T-helper 1 cell treated with Interleukin-12 subunit alpha and Interleukin-12 subunit beta and Interleukin-4 antibody, amounts not matched to agents 30 μg/mL and 1 μg/mL, for 36 hours (primary cell): Measurements from ENCODE around the gene JMJD1C.

Experiments
- H3K27ac Mint-ChIP-seq: one replicate; pipeline ENCODE4 v1.8.0; 2021; ENCODE audit warnings: mild to moderate bottlenecking, mixed read lengths
- H3K27me3 Mint-ChIP-seq: one replicate; pipeline ENCODE4 v1.8.0; 2021; ENCODE audit warnings: low read depth, mixed read lengths
- H3K36me3 Mint-ChIP-seq: one replicate; pipeline ENCODE4 v1.8.0; 2021; ENCODE audit warnings: low read depth, mixed read lengths
- H3K4me1 Mint-ChIP-seq: one replicate; pipeline ENCODE4 v1.8.0; 2021; ENCODE audit warnings: low read depth, mixed read lengths
- H3K4me3 Mint-ChIP-seq: one replicate; pipeline ENCODE4 v1.8.0; 2021; ENCODE audit warnings: mild to moderate bottlenecking, moderate library complexity, mixed read lengths
- H3K9me3 Mint-ChIP-seq: one replicate; pipeline ENCODE4 v1.8.0; 2021; ENCODE audit warnings: mixed read lengths

JMJD1C gene

DNA sequence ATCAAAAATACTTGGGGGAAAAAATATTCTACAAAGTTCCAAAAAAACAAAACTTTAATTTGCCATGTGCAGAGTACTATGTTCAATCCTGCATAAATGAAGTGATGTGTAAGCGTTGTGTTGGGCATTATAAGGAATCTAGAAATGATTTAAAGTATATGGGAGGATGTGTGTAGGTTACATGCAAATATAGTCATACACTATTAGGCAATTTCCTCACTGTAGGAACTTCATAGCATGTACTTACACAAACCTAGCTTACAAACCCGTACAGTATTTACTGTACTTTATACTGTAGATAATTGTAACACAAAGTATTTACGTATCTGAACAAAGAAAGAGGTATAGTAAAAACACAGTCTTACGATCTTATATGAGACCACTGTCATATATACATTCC lies 260.4 kb downstream of the JMJD1C start:
- peaks cover 20% of the 10 kb centered on the region for H3K36me3 Mint-ChIP-seq
- H3K4me1 Mint-ChIP-seq: peaks cover 44% of the 10 kb centered on the region
- no peaks in the 10 kb centered on the region for H3K27me3 Mint-ChIP-seq
- H3K4me3 Mint-ChIP-seq: no peak overlapping the region
- no peak overlapping the region for H3K27ac Mint-ChIP-seq
- H3K9me3 Mint-ChIP-seq: no peaks in the 10 kb centered on the region

DNA sequence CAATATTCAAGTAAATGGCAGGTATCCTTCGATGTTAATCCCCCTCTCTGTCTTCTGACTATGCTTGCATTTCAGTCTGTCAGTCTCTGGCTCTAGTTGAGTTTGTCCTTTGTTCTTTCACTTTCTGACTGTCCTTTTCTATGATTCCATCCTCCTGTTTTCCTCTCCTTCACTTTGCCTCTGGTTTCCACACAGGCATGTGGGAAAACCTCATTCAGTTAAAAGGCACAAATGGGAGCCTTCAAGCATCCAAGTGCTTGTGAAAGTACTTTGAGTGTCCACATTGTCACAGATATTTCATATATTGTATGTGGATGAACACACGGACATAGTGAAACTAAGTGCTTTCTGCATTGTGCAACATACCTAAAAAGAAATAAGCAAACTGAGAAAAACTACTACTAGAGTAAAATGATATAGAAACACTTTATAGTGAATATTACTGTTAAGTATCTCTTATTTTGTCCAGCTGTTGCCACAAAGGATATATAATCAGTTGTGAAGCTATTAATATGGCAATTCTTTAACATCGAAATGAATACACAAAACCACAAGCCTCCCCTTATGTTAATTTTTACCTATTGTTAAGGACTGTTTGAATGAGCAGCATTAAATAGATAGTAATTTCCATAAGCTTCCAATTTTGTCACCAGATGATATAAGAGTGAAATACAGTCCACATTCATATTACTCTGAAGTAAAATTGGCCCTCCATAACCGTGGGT lies 260.9 kb downstream of the JMJD1C start:
- Mint-ChIP-seq H3K36me3 (peaks cover 20% of the 10 kb centered on the region), H3K27ac (peak overlapping the region; percentile 85), H3K4me3 (peak overlapping the region; percentile 71), H3K27me3 (no peaks in the 10 kb centered on the region), H3K4me1 (peaks cover 40% of the 10 kb centered on the region), H3K9me3 (no peaks in the 10 kb centered on the region)

DNA sequence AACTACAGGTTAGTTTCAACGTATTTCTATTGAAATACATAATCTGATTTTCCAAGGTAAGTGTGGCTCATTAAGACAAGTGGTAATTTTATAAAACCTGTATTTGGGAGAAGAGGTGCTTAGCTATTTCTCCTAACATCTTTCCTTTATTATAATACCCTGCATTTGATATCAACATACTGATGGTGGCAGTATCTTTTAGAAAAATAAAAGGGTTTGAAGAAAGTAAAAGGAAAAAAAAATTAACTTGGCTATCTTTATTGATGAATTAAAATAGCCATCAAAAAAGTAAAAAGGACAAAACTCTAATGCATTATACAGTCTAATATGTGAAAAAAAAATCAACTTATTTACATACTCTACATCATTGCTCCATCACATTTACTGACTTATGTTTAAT lies 264.7 kb downstream of the JMJD1C start:
- Mint-ChIP-seq H3K27me3 (no peaks in the 10 kb centered on the region), H3K4me1 (peaks cover 21% of the 10 kb centered on the region), H3K4me3 (no peak overlapping the region), H3K9me3 (no peaks in the 10 kb centered on the region), H3K36me3 (peaks cover 25% of the 10 kb centered on the region), H3K27ac (no peak overlapping the region)

DNA sequence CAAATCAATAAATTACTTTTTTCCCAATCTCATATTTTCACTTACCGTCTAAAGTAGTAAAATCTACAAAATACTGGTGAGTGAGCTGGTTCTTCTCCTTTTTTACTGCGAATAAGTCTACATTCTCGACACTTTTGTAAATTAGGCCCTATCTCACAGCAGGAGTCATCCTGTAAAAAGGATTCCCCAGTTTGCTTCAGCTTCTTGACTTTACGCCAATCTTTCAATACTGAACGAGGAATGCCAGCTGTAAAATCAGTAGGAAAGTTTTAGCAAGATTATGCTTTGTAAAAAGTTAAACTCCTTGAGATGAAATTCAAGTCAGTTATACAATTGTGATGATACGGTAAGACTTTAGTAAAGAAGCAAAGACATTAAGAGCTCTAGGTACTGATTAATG lies 265.3 kb downstream of the JMJD1C start:
- Mint-ChIP-seq H3K27ac (no peak overlapping the region), H3K27me3 (no peaks in the 10 kb centered on the region), H3K9me3 (no peaks in the 10 kb centered on the region), H3K4me1 (peaks cover 17% of the 10 kb centered on the region), H3K36me3 (peaks cover 27% of the 10 kb centered on the region), H3K4me3 (no peak overlapping the region)

DNA sequence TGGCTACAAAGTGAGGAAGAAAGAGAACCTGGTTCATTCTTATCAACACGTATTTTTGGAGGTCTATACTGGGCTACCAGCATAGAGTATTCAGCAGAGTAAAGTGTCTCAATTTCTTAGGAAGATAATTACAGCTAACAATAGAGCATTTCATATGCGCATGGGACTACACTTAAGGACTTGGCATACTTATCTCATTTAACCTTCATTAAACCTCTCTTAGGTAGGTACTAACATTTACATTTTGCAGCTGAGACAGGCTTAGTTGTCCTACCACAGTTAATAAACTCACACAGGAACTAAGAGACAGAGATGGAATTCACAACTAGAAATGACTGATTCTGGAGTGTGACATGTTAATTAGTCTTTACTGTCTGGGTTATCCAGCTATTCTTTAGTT lies 266.1 kb downstream of the JMJD1C start:
- Mint-ChIP-seq H3K9me3 (no peaks in the 10 kb centered on the region), H3K27ac (no peak overlapping the region), H3K4me1 (peaks cover 12% of the 10 kb centered on the region), H3K4me3 (no peak overlapping the region), H3K36me3 (peaks cover 24% of the 10 kb centered on the region), H3K27me3 (no peaks in the 10 kb centered on the region)

DNA sequence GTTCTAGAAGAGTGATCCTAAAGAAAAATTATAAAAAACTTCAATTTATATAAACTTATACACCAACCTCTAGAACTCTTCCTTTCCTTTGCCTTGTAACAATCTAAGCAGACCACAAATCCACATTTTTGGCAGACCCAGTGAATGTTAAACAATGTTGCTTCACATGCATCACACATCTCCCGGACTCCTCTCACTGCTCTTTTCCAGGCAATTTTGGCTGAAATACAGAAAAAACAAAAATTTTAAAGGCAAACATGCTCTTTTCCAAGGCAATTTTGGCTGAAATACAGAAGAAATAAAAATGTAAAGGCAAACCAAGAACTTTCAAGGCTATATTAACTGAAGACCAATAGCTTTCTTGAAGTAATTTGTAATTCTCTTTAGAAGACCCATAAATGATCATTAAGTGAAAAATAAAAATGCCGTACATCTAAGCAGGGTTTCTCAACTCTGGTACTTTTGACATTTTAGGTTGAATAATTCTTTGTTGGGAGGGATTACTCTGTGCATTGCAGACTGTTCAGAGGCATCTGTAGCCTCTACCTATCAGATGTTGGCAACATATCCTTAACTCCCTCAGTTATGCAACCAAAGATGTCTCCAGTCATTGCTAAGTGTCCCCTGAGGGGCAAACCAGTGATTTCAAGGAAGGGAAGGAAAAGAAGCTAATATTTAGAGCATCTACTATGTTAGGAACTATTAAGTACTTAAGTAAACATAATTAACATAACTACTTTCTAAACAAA lies 268.3 kb downstream of the JMJD1C start:
- no peaks in the 10 kb centered on the region for H3K27me3 Mint-ChIP-seq
- H3K36me3 Mint-ChIP-seq: peaks cover 37% of the 10 kb centered on the region
- no peak overlapping the region for H3K27ac Mint-ChIP-seq

DNA sequence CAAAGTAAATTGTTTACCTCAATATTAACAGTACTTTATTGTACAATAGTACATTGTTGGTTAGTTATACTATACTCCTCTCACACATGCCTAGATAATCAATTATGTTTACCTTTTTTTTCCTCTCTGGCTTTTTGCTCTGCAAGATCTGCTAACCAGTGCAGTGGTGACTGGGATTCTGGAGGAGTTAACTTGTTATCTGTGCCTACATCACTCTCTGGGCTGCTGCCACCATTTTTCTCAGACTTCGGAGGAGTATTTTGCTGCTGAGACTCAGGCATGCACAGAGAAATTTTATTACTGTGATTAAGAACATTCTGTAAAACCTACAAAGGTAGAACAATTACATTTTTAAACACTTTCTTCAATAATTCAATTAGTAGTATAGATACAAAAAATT lies 273.0 kb downstream of the JMJD1C start:
- H3K36me3 Mint-ChIP-seq: peaks cover 42% of the 10 kb centered on the region
- no peaks in the 10 kb centered on the region for H3K27me3 Mint-ChIP-seq
- H3K9me3 Mint-ChIP-seq: no peaks in the 10 kb centered on the region
- peaks cover 2% of the 10 kb centered on the region for H3K4me1 Mint-ChIP-seq
- H3K27ac Mint-ChIP-seq: no peak overlapping the region
- H3K4me3 Mint-ChIP-seq: no peak overlapping the region

More for the DNA sequence above, 268.3 kb downstream of the JMJD1C start:
- H3K4me1 Mint-ChIP-seq: peaks cover 3% of the 10 kb centered on the region
- H3K4me3 Mint-ChIP-seq: no peak overlapping the region
- H3K9me3 Mint-ChIP-seq: no peaks in the 10 kb centered on the region

DNA sequence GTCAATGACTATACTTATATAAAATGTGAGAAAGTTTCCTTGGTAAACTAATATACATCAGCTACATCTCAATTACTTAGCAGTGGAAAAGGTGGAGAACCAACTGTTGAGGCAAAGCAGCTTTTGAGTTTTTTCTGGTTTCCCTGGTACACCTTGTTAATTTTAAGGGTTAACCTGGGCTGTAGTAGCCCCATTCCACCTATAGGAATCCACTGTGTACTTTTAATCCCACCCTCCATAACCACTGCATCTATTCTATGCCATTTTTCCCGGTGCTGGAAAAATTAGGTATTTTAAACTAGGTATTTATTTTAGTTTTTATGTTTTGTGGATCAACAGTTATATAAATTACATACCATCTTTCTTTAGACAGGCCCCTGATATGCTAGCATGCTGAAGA lies 290.2 kb downstream of the JMJD1C start:
- no peak overlapping the region for H3K4me3 Mint-ChIP-seq
- H3K36me3 Mint-ChIP-seq: peaks cover 59% of the 10 kb centered on the region
- H3K27ac Mint-ChIP-seq: peak overlapping the region; percentile 46
- no peaks in the 10 kb centered on the region for H3K27me3 Mint-ChIP-seq
- H3K9me3 Mint-ChIP-seq: peaks cover 4% of the 10 kb centered on the region
- H3K4me1 Mint-ChIP-seq: peaks cover 51% of the 10 kb centered on the region

DNA sequence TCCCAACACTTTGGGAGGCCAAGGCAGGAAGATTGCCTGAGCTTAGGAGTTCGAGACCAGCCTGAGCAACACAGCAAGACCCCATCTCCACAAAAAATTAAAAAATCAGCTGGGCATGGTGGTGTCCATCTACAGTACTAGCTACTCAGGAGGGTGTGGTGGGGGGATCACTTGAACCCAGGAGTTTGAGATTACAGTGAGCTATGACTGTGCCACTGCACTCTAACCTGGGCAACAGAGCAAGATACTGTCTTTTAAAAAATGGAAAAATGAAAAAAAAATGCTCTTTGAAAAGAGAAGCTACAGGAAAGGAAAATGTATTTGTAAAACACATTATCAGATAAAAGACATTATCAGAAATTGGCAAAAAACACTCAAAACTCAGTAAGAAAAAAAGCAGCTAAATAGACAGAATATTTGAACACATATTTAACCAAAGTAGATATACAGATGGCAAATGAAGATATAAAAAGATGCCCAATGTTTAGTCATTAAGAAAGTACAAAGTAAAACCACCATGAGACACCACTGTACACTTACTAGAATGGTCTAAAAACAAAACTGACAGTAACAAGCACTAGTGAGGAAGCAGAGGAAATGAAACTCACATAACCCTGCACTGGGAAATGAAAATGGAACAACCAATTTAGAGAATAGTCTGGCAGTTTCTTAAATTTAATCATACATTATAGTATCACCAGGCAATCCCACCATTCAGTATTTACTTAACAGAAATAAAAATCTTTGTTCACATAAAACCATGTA lies 292.1 kb downstream of the JMJD1C start:
- peak overlapping the region; percentile 47 for H3K4me3 Mint-ChIP-seq

DNA sequence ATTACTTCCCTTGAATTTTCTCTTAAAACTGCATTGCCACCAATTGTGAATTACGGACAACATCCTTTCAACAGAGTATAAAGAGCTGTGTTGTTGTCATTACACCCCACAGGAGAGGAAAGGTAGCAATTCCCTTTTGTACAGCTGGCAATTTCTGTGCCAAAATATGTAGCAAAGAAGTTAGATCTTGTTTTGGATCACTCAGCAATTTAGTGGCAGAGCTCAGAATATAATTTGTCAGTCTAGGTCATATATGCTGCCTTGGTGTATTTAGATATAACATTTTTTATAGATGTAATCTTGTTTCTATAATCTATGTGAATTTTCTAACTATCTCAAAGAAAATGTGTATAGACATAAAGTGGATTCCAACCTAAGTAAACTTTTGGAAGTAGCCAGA lies 293.9 kb downstream of the JMJD1C start:
- Mint-ChIP-seq H3K36me3 (peaks cover 62% of the 10 kb centered on the region), H3K4me3 (no peak overlapping the region), H3K27me3 (no peaks in the 10 kb centered on the region), H3K4me1 (peaks cover 60% of the 10 kb centered on the region), H3K27ac (peak overlapping the region; percentile 91), H3K9me3 (peaks cover 4% of the 10 kb centered on the region)

More for the DNA sequence above, 292.1 kb downstream of the JMJD1C start:
- H3K4me1 Mint-ChIP-seq: peaks cover 62% of the 10 kb centered on the region
- peaks cover 4% of the 10 kb centered on the region for H3K9me3 Mint-ChIP-seq
- H3K36me3 Mint-ChIP-seq: peaks cover 66% of the 10 kb centered on the region
- no peaks in the 10 kb centered on the region for H3K27me3 Mint-ChIP-seq
- peak overlapping the region; percentile 88 for H3K27ac Mint-ChIP-seq

DNA sequence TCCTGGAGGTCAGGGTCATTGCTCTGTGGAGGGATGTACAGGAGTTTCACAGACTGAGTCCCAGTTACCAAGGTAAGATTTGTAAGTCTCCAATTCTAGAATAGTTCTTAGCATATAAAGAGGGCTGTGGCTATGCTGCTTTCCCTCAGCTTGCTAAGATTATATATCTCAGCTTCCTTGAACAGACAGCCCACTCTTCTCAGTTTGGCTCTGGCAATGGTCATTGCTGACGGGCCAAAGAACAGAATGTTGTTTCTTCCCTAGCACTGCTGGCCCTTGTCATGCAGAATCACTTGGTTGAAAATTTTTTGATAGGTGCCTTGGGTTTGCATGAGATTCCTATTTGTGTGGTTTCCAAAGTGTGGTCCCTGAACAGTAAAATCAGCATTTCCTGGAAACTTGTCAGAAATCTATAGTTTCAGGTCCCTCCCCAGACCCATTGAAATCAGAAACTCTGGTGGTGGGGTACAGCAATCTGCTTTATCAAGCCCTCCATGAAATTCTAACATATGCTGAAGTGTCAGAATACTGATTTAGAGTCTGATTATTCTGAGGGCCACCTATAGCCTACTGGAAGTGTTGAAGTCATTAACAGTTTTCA lies 294.4 kb downstream of the JMJD1C start:
- H3K4me3 Mint-ChIP-seq: peak overlapping the region; percentile 54
- H3K36me3 Mint-ChIP-seq: peaks cover 56% of the 10 kb centered on the region
- peaks cover 56% of the 10 kb centered on the region for H3K4me1 Mint-ChIP-seq
- peaks cover 4% of the 10 kb centered on the region for H3K9me3 Mint-ChIP-seq
- peak overlapping the region; percentile 91 for H3K27ac Mint-ChIP-seq
- H3K27me3 Mint-ChIP-seq: no peaks in the 10 kb centered on the region

DNA sequence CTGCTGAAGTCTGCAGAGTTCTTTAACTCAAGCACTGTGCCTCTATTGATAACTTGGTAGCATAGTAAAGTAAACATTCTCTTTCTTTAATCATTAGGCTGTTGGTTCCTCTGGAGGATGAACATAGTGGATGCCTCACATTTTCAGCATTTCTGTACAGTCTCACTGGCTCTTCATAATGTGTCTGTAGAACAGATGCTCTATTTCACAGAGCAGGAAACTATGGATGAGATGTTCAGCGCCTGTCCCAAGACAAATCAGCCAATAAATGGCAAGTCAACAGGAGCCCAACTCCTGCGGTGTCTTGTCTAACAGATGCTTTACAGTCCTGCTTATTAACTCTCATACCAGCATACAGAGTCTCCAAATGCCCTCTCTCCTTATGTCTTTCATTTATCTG lies 296.2 kb downstream of the JMJD1C start:
- Mint-ChIP-seq H3K4me3 (no peak overlapping the region), H3K36me3 (peaks cover 52% of the 10 kb centered on the region), H3K27ac (no peak overlapping the region), H3K4me1 (peaks cover 54% of the 10 kb centered on the region), H3K27me3 (no peaks in the 10 kb centered on the region), H3K9me3 (peaks cover 4% of the 10 kb centered on the region)

DNA sequence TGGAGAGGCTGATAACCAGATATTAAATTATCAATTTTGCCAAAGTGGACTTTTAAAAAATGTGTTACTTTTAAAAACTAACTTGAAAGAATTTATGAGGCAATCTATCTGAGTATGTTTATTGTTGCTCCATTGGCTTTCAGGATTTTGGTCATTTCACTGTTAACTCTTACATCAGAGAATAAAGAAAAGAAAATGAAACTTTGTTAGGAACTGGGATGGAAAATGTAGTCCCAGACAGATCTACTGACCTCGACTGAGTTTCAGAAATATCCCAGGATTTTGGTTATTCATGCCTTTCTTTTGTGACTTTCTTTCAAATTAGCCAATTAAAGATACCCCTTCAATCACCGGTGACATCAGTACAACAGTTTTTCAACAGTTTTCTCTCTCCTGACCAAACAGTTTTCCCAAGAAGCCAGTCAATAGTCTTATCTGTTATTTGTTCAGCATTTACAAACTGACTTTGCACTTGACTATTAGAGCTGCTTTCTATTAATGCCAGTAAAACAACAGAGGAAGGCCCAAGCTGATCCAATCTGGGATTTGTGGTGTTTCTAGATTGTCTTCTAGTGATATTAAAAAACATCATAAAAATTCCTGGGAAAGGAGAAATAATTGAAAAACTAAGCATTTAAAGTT lies 296.8 kb downstream of the JMJD1C start:
- Mint-ChIP-seq H3K9me3 (peaks cover 4% of the 10 kb centered on the region), H3K27me3 (no peaks in the 10 kb centered on the region), H3K36me3 (peaks cover 46% of the 10 kb centered on the region), H3K27ac (peak overlapping the region; percentile 31), H3K4me3 (no peak overlapping the region), H3K4me1 (peaks cover 49% of the 10 kb centered on the region)

DNA sequence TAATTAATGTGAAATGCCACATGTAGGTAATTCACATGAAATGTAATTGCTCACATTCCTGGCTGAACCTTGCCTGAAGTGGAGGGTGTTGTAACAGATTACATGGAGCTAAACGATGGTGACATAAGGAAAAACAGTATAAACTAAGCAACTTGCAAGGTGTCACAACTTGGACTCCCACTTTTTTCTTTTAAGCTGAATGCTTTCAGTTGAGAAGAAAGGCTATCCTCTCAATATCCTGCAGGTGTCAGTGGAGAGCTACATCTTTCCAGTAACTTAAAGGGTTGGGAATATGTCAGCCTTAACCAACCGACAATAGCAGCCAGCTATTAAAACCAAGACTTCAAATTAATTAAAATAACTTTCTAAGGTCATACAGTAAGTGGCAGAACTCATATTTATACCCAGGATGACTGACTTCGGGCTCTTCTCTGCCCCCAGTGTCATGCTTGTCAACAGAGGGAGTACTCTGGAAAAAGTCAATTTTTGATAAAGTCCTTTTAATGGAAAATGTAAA lies 299.0 kb downstream of the JMJD1C start:
- no peaks in the 10 kb centered on the region for H3K27me3 Mint-ChIP-seq
- peaks cover 30% of the 10 kb centered on the region for H3K36me3 Mint-ChIP-seq
- H3K27ac Mint-ChIP-seq: no peak overlapping the region
- no peak overlapping the region for H3K4me3 Mint-ChIP-seq
- no peaks in the 10 kb centered on the region for H3K9me3 Mint-ChIP-seq
- H3K4me1 Mint-ChIP-seq: peaks cover 28% of the 10 kb centered on the region
